Measurements from ENCODE around the gene C9orf40. TPM values are rescaled to one million over a fixed set of nuclear protein-coding genes. Genes with fewer than 3 reads are reported as not detected.

Gene C9orf40
- total and polyA plus RNA-seq, 4 donors = 1.3 to 21.8 (median 1.6) TPM

DNA sequence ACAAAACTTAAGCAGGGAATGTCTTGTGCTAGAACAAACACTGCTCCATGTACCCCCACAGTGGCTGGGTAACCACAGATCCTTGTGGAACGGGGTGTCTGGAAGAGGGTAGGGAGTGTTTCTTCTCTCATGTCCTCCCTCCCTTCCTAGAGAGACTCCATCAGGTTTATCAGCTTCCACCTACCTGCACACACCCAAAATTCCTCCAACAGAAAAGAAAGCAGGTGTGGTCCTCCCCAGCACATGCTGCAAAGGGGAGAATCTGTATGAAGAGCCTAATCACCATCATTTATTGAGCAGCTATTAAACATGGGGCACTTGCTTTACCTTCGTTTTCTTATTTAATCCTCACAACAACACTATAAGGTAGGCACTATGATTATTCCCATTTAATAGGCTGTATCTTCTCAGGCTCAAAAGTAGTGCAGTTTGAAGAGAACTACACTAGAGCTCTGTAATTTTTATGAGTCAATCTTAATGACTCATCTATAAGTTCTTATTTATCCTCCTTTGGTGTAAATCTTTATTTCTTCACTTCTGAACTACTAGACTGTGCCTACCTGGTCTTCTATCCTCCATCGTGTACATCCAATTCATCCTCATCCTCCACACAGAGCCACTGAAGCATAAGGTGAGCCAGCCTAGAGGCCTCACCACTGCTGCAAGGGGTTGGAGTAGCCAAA lies 31.6 kb downstream of the C9orf40 start:
- no peak for DNase-seq (ENCODE audit: low spot score)
- Histone ChIP-seq H3K9ac (ENCODE audit: low read depth in 1 of 2, low read length in 2 of 2) (no peak overlapping the region), H3K4me1 (ENCODE audit: control insufficient read depth in 4 of 4, insufficient read depth in 4 of 4, low read length in 3 of 4) (no peaks in the 10 kb centered on the region), H3K27ac (ENCODE audit: low read depth in 1 of 2, low read length in 2 of 2) (no peak overlapping the region), H3K9me3 (ENCODE audit: control insufficient read depth in 4 of 4, low read length in 3 of 4) (no peaks in the 10 kb centered on the region), H3K27me3 (ENCODE audit: control insufficient read depth in 4 of 4, insufficient read depth in 4 of 4, low read length in 3 of 4) (no peaks in the 10 kb centered on the region), H3K36me3 (ENCODE audit: control insufficient read depth in 4 of 4, insufficient read depth in 3 of 4, low read depth in 1 of 4, low read length in 3 of 4) (no peaks in the 10 kb centered on the region), H3K4me3 (ENCODE audit: low read depth in 1 of 3, low read length in 3 of 3) (no peak overlapping the region)
- 81% methylated on average over 3 of the region's 3 CpGs for WGBS
- TF ChIP-seq RAD21 (IDR thresholded peaks at IDR 0.05) (no peak), GABPA (IDR thresholded peaks at IDR 0.05 in 1 of 2, conservative IDR thresholded peaks at IDR 0.05 in 1 of 2) (no peak), FOXA1 (IDR thresholded peaks at IDR 0.05) (no peak), MAX (IDR thresholded peaks at IDR 0.05) (no peak), TAF1 (conservative IDR thresholded peaks at IDR 0.05) (no peak), ATF3 (IDR thresholded peaks at IDR 0.05) (no peak), JUND (IDR thresholded peaks at IDR 0.05) (no peak), HNF4G (IDR thresholded peaks at IDR 0.05) (no peak), YY1 (IDR thresholded peaks at IDR 0.05) (no peak), SP1 (IDR thresholded peaks at IDR 0.05) (no peak), FOXA2 (IDR thresholded peaks at IDR 0.05) (no peak)
- TF ChIP-seq, protein P1, sequence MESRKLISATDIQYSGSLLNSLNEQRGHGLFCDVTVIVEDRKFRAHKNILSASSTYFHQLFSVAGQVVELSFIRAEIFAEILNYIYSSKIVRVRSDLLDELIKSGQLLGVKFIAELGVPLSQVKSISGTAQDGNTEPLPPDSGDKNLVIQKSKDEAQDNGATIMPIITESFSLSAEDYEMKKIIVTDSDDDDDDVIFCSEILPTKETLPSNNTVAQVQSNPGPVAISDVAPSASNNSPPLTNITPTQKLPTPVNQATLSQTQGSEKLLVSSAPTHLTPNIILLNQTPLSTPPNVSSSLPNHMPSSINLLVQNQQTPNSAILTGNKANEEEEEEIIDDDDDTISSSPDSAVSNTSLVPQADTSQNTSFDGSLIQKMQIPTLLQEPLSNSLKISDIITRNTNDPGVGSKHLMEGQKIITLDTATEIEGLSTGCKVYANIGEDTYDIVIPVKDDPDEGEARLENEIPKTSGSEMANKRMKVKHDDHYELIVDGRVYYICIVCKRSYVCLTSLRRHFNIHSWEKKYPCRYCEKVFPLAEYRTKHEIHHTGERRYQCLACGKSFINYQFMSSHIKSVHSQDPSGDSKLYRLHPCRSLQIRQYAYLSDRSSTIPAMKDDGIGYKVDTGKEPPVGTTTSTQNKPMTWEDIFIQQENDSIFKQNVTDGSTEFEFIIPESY (IDR thresholded peaks at IDR 0.05) = no peak
- TF ChIP-seq, protein P2, sequence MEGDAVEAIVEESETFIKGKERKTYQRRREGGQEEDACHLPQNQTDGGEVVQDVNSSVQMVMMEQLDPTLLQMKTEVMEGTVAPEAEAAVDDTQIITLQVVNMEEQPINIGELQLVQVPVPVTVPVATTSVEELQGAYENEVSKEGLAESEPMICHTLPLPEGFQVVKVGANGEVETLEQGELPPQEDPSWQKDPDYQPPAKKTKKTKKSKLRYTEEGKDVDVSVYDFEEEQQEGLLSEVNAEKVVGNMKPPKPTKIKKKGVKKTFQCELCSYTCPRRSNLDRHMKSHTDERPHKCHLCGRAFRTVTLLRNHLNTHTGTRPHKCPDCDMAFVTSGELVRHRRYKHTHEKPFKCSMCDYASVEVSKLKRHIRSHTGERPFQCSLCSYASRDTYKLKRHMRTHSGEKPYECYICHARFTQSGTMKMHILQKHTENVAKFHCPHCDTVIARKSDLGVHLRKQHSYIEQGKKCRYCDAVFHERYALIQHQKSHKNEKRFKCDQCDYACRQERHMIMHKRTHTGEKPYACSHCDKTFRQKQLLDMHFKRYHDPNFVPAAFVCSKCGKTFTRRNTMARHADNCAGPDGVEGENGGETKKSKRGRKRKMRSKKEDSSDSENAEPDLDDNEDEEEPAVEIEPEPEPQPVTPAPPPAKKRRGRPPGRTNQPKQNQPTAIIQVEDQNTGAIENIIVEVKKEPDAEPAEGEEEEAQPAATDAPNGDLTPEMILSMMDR (IDR thresholded peaks at IDR 0.05; ENCODE audit: low read depth, low read length, missing input control) = no peak

GRCh38 chr9:74910036-74910435 lies 42.7 kb downstream of the C9orf40 start:
- WGBS = 90% methylated on average over 2 of the region's 2 CpGs
- no peak for DNase-seq (ENCODE audit: low spot score)
- no peaks in the 10 kb centered on the region for H3K9me3 ChIP-seq (ENCODE audit: control insufficient read depth in 4 of 4, low read length in 3 of 4)
- TF ChIP-seq ATF3 (IDR thresholded peaks at IDR 0.05) = no peak
- TF ChIP-seq TAF1 (conservative IDR thresholded peaks at IDR 0.05) = no peak
- TF ChIP-seq, protein P1 (IDR thresholded peaks at IDR 0.05) = no peak
- no peak for TF ChIP-seq FOXA2 (IDR thresholded peaks at IDR 0.05)
- no peak for TF ChIP-seq GABPA (IDR thresholded peaks at IDR 0.05 in 1 of 2, conservative IDR thresholded peaks at IDR 0.05 in 1 of 2)
- no peak for TF ChIP-seq JUND (IDR thresholded peaks at IDR 0.05)
- no peak for TF ChIP-seq HNF4A (conservative IDR thresholded peaks at IDR 0.05)
- TF ChIP-seq, protein P2 (IDR thresholded peaks at IDR 0.05; ENCODE audit: low read depth, low read length, missing input control) = no peak
- TF ChIP-seq RAD21 (IDR thresholded peaks at IDR 0.05) = no peak
- no peak for TF ChIP-seq YY1 (IDR thresholded peaks at IDR 0.05)
- TF ChIP-seq EGR1 (IDR thresholded peaks at IDR 0.05; ENCODE audit: low read depth in 2 of 2) = no peak
- no peak for TF ChIP-seq FOXA1 (IDR thresholded peaks at IDR 0.05)
- TF ChIP-seq MAX (IDR thresholded peaks at IDR 0.05) = no peak
- TF ChIP-seq, protein P3, sequence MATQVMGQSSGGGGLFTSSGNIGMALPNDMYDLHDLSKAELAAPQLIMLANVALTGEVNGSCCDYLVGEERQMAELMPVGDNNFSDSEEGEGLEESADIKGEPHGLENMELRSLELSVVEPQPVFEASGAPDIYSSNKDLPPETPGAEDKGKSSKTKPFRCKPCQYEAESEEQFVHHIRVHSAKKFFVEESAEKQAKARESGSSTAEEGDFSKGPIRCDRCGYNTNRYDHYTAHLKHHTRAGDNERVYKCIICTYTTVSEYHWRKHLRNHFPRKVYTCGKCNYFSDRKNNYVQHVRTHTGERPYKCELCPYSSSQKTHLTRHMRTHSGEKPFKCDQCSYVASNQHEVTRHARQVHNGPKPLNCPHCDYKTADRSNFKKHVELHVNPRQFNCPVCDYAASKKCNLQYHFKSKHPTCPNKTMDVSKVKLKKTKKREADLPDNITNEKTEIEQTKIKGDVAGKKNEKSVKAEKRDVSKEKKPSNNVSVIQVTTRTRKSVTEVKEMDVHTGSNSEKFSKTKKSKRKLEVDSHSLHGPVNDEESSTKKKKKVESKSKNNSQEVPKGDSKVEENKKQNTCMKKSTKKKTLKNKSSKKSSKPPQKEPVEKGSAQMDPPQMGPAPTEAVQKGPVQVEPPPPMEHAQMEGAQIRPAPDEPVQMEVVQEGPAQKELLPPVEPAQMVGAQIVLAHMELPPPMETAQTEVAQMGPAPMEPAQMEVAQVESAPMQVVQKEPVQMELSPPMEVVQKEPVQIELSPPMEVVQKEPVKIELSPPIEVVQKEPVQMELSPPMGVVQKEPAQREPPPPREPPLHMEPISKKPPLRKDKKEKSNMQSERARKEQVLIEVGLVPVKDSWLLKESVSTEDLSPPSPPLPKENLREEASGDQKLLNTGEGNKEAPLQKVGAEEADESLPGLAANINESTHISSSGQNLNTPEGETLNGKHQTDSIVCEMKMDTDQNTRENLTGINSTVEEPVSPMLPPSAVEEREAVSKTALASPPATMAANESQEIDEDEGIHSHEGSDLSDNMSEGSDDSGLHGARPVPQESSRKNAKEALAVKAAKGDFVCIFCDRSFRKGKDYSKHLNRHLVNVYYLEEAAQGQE (IDR thresholded peaks at IDR 0.05) = no peak
- TF ChIP-seq NR2F2 (IDR thresholded peaks at IDR 0.05) = no peak

More at GRCh38 chr9:74910036-74910435, 42.7 kb downstream of the C9orf40 start:
- Histone ChIP-seq H3K27me3 (ENCODE audit: control insufficient read depth in 4 of 4, insufficient read depth in 4 of 4, low read length in 3 of 4) (peaks cover 0 to 6% (median 0%) of the 10 kb centered on the region in 4 donors), H3K4me3 (ENCODE audit: low read depth in 1 of 3, low read length in 3 of 3) (no peak overlapping the region), H3K4me1 (ENCODE audit: control insufficient read depth in 4 of 4, insufficient read depth in 4 of 4, low read length in 3 of 4) (no peaks in the 10 kb centered on the region), H3K27ac (ENCODE audit: low read depth in 1 of 2, low read length in 2 of 2) (no peak overlapping the region), H3K9ac (ENCODE audit: low read depth in 1 of 2, low read length in 2 of 2) (no peak overlapping the region), H3K36me3 (ENCODE audit: control insufficient read depth in 4 of 4, insufficient read depth in 3 of 4, low read depth in 1 of 4, low read length in 3 of 4) (no peaks in the 10 kb centered on the region)
